GM19463 (cell line): ENCODE data around the gene ABCC2.
"Not testable (repeated sequence)": the region's sequence is repeated elsewhere in the genome, so short reads cannot be mapped to it uniquely, and the experiment has no call there.

Source experiments
- ATAC-seq: cut with Tn5 transposase; IDR thresholded peaks from one replicate; pipeline ENCODE4 v1.9.1; 2021; ENCODE audit warnings: mild to moderate bottlenecking, moderate library complexity; ENCODE audit not compliant: unreplicated experiment

The ABCC2 gene

DNA sequence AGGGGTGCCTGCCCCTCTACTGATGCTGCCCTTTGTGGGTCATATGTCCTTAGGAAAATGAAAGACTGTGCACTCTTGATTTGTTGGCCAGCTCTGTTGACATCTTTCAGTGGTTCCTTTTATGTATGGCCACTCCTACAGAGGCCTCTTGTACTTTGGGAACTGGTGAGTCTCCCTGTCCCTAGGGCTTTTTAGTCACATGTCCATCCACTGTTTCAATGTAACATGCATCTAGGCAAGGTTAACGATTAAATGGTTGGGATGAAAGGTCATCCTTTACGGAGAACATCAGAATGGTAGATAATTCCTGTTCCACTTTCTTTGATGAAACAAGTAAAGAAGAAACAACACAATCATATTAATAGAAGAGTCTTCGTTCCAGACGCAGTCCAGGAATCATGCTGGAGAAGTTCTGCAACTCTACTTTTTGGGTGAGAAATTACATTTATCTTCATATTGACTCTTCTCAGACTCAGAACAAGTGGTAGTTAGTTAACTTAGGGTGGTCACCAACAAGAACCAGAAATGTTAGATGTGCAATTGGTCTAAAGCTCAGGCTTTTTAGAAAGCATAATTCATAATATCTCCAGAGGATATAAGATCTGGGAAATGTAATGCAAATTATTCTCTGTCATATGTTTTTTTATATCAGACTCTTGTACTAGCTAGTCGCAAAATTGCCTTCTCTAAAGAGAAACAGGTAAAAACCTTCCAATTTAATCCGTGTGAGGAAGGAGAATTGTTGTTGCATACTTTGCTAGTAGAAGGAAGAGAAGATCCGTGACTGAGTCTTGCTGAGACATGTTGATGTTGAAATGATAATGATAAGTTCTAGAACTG, at the start of gene ABCC2:
TSS of gene ABCC2 (plus strand) at position 194 of the 840 bp plus-strand sequence. CDS start at position 399, 205 bp downstream.
- no peak for ATAC-seq

DNA sequence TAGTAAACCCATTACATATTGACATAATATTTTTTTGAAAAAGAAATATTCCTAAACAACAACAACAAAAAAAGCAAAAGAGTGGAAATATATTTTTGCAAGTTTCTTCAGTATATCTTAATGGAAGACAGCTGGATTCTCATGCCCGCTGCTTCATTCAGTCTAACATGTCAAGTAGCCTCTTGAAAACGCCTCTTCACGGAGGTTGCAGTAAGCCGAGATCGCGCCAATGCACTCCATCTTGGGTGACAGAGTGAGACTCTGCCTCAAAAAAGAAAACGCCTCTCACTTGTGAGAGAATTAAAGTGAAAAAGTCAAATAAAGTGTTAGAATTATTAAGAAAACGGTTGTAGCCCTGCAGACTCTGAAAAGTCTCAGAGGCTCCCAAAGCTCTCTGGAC, 49.1 kb upstream of the ABCC2 start:
- no peak for ATAC-seq

DNA sequence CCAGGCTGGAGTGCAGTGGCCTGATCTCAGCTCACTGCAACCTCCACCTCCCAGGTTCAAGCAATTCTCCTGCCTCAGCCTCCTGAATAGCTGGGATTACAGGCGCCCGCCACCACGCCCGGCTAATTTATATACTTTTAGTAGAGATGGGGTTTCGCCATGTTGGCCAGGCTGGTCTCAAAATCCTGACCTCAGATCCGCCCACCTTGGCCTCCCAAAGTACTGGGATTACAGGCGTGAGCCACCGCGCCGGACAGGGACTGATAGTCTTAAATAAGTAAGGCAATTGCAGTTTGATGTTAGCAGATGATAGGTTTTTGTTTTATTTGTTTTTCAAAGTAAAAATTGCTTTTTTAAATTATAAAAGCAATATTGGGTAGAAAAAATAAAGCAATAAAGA, 48.3 kb upstream of the ABCC2 start:
- ATAC-seq, result not testable (repeated sequence)

DNA sequence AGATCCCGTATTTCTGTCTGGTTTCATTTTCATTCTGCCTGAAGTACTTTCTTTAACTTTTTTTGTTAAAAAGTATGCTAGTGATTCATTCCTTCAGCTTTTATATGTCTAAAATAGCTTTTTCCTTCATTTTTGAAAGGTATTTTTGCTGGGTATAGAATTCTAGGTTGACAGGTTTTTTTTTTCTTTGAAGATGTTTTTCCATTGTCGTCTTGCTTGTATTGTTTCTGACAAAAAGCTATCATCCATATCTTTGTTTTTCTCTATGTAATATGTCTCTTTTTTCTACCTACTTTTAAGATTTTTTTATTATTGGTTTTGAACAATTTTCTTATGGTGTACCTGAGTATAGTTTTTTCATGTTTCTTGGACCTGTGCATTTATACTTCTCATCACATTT, 42.2 kb upstream of the ABCC2 start:
- no peak for ATAC-seq

DNA sequence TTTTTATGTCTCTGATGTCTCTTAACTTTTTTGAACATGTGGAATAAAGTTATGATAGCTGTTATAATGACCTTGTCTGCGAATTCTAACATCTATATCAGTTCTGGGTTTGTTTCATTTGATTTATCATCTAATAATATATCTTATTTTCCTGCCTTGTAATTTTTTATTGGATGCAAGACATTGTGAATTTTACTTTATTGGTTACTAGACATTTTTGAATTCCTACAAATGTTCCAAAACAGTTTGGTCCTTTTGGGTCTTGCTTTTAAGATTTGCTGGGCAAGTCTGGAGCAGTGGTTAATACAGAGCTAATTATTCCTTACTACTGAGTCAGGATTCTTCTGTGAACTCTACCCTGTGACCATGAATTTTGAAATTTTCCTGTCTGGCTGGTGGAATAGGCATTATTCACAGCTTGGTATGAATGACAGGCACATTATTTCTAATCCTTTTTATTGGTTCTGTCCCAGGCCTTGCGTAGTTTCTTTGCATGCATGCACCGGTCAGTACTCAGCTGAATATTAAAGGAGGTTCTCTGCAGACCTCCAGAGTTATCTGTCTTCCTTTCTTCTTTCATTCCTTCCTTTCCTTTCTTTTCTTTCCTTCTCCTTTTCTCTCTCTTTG, 41.4 kb upstream of the ABCC2 start:
- no peak for ATAC-seq

DNA sequence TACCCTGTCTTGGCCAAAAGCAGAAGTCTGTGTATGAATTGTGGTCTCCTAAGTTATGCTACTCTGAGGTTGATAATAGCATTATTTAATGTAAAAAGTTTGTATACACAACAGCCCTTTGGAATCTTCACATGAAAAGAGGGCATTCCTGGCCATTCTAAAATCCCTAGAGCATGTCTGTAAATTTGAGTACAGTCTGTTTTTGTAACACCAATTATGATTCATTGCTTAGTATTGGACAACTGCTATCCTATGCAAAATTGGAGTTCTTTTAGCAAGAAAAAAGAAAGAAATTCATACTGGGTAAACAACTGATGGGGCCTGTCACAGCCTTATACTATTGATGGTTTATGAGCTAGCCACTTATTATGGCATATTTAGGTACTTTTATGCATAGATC, 40.2 kb upstream of the ABCC2 start:
- no peak for ATAC-seq

DNA sequence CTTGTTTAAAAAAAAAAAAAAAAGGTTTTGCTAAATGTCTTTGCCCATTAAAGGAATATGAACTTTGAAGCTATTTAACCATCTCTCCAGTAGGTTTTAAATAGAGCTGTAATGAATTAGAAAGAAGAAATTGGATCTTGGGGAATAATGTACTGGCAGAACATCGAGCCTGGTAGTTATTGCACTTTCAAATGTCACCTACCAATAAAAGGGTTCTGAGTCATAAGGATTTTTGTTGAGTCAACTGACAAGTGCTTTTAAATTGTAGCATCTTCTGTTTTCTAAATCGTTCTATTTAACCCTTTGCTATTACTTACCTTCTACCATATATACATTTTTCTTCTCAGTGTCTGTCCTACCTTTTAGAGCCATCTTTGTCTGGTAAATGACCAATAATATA, 39.7 kb upstream of the ABCC2 start:
- ATAC-seq, result no peak

DNA sequence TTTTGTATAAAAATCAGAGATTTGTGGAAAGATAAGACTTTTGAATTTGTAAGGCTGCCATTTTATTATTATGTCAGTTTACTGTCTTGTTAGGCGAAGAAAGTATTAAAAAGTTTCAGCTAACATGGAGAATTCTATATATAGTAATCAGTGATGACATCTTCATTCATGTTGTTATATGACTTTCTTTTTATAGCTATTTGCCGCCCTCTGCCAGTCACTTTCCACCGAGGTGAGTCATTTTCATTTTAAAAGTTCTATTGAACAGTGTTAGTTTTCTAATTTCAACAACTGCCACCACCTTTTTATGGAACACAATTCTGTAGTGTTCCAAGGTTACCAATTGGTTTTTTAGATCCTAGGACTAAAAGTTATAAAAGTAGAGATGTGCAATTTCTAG, 38.6 kb upstream of the ABCC2 start:
- no peak for ATAC-seq

DNA sequence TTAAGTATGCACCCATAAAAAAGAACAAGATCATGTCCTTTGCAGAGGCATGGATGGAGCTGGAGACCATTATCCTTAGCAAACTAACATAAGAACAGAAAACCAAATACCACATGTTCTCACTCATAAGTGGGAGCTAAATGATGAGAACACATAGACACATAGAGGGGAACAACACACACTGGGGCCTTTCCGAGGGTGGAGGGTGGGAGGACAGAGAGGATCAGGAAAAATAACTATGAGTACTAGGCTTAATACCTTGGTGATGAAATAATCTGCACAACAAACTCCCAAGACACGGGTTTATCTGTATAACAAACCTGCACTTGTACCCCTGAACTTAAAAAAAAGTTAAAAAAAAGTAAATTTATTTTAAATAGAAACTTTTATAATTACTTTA, 36.3 kb upstream of the ABCC2 start:
- not testable (repeated sequence) for ATAC-seq

DNA sequence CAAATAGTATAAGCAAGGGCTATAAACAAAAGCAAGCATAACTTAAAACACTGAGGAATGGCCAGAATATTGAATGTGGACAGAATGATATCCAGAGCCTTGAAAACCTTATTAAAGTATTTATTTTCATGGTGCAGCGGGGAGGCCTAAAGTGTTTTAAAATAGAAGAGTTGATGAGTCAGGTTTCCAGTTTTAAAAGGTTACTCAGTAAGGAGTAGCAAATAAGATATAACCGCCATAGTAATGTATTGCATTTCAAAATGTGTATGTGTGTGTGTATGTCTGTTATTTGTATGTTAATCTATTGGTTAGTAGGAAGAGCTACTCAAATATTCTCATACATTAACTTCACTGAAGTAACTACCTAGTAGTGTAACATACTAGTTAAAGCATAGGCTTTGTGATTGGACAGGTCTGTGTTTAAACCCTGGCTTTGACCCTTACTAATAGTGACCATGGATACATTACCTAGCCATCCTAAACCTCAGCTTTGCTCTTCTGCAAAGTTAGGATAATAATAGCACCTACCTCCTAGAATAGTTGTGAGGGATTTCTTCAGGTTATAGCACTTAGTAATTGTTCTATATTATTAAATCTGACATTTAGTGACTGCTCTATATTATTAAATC, 33.5 kb upstream of the ABCC2 start:
- ATAC-seq, result no peak

DNA sequence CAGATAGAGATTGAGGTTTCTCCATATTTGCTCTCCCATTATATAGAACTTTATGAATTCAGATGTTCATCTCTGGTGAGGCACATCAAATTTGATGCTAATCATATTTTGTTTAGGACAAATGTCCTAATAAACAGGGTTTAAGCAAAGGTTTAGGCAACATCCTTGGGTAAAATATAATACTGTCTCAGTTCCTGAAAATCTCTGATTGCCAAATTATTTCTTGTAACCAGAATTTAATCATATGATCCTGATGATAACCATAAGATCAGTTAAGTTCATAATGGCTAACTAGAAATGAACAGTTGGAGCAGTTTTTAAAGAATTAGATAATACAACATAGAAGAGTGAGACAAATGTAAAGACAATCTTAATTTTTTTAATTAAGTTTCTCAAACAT, 31.8 kb upstream of the ABCC2 start:
- no peak for ATAC-seq

DNA sequence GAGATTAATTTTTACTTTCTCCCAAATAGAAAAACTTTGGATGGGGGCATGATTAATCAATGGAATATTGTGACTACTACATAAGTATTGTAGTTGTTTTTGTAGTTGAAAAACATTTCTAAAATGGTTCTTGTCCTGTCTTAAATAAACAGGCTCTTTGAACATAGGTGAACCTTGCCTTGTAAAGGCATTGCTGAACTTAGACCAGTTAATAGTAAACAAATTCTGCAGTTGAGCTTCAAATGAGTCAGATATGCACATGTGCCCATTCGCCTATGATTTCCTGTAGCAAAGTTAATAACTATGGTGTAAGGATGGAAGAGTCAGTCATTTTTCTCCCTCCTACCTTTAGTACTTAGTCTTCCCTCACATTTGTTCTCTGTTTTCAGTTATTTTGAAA, 27.8 kb upstream of the ABCC2 start:
- ATAC-seq, result no peak

DNA sequence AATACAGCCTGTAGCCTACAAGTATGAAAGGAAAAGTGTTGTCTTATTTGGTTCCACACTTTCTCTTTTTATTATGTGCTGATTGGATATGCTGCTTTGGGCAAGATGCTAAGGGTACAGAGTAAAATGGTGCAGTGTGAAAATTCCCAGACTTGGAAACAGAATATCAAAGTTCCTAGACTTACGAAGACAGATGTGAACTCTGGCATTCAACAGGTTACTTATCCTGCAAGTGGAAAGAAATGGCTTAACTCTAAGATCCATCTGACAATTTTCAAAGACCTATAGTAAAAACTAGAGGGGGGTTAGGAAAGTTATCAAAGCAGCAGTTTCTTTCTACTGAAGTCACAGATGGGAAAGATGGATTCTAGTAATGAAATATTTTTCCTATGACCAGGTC, 26.3 kb upstream of the ABCC2 start:
- ATAC-seq, result no peak

DNA sequence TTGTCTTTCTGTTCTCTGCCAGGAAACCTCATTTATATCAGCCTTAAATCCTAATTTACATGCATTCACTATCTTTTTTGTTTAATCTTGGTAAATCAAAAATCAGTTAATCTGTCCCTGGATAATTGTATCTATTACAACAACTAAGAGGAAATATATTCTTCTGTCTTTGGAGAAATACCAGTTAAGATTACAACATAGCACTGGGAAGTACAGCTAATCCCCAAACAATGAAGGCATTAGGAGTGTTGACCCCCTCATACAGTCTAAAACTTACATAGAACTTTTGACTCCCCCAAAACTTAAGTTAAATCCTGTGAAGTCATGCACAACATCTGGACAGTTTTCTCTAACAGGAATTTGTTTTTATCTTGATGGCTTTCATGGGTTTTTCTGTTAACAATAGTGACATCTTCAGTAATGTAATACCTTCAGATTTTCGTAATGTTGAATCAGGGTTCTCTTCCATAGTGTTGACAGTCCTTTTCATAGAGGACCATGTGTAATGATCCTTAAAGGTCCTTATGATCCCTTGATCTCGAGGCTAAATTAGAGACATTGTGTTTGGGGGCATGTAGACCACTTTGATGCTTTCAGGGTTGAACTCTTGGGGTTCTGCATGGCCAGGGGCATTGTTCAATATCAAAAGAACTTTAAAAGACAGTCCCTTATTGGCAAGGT, 24.1 kb upstream of the ABCC2 start:
- no peak for ATAC-seq

DNA sequence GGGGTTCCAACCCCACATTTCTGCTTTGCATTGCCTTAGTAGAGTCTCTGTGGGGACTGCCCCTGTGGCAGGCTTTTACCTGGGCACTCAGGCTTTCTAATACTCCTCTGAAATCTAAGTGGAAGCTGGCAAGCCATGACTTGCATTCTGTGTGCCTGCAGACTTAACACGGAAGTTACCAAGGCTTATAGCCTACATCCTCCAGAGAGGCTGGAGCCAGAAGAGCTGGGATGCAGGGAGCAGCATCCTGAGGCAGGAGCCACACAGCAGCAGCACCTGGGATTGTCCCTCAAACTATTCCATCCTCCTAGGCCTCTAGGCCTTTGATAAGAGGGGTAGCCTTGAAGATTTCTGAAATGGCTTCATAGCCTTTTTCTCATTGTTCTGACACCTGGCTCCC, 22.1 kb upstream of the ABCC2 start:
- ATAC-seq, result no peak

DNA sequence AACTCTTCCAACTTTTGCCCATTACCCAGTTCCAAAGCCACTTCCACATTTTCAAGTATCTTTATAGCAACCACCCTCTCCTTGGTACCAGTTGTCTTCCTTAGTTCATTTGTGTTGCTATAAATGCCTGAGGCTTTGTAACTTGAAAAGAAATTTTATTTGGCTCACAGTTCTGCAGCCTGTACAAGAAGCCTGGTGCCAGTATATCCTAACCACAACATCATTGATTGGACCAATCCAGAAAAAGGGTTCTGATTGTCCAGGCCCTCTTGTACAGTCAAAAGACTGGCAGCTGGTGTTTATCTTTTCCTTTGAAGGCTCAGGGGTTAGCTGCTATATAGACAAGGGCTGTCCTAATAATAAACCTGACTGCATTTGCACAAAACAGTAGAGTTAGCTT, 21.1 kb upstream of the ABCC2 start:
- no peak for ATAC-seq

DNA sequence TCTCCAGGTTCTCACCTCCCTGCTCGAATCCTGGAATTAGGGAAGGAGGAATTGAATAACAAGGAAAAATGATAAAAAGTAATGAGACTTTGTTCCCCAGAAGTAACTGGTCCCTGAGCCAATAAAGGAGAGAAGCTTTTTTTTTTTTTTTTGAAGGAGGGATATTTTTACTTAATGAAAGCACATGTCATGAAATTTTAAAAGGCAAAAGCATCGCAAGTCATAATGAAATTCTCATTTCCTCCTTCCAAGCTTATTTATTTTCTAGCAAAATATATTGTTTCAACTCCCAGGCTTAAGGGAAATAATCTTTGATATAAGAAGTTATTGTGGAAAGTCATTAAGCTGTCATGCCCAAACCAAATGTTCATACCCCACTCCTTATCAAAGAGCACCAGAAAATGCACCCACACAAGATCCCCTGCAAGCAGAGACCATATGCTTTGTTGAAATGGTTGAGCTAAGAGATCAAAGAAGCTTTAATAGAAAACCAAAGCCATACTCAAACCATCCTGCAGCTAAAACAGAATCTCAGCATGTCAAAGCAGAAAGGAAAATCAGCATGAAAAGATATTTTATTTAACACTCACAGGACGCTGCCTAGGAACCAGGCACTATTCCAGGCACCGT, 16.7 kb upstream of the ABCC2 start:
- no peak for ATAC-seq

DNA sequence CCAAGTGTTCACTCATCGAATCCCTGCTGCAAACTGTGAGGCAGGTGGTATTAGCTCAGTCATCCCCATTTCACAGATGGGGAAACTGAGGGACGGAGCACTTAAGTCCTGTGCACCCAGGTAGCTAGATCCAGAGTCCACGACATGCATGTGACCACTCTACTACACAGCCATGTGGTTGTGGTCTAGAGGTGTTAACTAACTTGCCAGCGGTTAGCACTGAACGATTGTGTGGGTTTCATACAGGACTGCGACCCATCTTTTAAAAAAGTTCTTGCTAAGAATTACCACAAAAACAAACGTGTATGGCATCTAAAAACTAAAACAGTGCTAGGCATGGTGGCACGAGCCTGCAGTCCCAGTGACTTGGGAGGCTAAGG, 16.1 kb upstream of the ABCC2 start:
- peak; percentile 79 for ATAC-seq

DNA sequence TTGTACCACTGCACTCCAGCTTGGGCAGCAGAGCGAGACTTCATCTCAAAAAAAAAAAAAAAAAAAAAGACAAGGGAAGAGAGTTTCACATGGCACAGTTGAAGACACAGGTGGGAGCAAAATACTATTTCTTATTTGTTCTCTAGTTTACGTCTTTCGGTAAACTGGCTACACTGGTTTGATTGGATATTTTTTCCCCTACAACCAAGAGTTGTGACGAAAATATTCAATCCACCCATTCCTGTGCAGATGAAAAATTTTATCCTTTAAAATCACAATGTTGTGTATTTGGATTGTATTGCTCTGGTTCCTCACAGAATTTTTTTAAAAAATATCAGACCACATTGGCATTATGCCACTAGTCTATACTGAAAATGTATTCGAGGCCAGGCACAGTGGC, 14.5 kb upstream of the ABCC2 start:
- ATAC-seq, result no peak

DNA sequence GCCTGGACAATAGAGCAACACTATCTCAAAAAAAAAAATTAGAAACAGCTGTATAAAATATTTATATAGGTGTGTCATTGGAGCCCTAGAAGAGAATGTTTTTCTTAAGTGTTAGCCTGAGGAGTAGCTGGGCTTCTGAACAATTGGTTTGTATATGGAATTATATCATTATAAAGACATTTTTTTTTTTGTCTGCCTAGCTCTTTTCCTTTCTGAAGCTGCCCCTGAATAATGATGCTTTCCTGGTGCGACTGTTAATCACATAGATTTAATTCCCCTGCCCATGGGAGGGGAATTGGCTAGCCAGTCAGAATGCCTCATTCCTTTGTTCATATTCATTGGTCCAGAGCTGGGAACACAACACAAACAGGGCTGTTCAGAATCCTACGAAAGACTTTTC, 13.9 kb upstream of the ABCC2 start:
- ATAC-seq, result no peak

DNA sequence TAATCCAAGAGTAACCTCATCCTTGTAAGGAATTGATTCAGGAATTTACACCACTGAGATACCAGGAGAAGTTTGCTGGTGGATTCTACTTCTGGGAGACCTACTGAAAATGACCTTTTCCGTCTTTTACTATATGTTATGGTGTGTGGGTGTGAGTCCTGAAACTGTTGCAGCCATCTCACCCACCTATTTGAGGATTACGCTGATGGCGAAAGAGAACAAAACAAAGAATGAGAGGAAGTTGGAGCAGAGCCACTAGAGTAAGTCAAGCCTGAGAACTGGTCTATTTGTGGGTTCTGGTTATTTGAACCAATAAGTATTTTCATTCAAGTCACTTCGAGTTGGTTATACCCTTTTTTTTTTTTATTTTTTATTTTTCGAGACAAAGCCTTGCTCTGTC, 12.7 kb upstream of the ABCC2 start:
- ATAC-seq, result no peak
